GM12891 (cell line): ENCODE data around the gene MARK2.

Experiments used
- POLR2A ChIP-seq: IDR thresholded peaks from 2 replicates; pipeline ENCODE4 v1.6.1; 2011; ENCODE audit warnings: low read depth, low read length, control low read depth
- POLR2AphosphoS5 ChIP-seq: IDR thresholded peaks from 2 replicates; pipeline ENCODE4 v1.6.1; 2011; ENCODE audit warnings: low read depth, low read length, control low read depth
- POU2F2 ChIP-seq: IDR thresholded peaks from 2 replicates; pipeline ENCODE4 v1.6.1; 2011; ENCODE audit warnings: low read depth, mild to moderate bottlenecking, control low read depth, low read length, moderate library complexity
- SPI1 ChIP-seq: IDR thresholded peaks from 2 replicates; pipeline ENCODE4 v1.6.1; 2011; ENCODE audit warnings: low read depth, low read length, control low read depth

DNA sequence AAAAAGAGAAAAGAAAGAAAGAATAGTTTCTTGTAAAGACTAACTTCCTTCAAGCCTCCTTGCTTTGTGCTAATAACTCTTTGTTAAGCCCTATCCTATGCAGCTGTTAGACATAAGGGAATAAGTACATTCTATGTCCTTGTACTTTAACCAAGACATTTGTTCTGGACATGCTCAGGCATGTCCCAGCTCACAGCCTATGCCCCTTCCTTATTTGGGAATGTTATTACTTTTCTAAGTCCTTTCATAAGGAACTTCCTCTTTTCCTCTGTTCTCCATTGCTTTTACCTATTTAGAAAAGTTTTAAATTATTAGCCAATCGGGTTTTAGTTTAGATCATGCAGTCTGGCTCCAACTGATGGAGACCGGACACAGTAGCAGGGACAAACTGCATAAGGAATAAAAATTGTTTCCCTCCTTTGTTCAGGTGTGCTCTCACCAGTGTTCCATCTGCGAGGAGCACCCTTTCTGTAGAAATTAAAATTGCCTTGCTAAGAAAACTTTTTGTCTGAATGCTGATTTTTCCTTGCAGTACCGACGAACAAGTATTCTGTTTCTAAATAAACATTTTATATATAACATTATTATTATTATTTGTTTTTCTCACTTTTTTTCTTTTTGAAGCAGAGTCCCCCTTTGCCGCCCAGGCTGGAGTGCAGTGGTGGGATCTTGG, 47.3 kb upstream of the MARK2 start:
- TF ChIP-seq POLR2A (no peak), POU2F2 (no peak), POLR2AphosphoS5 (no peak), SPI1 (no peak)
